ENCODE results near the gene INPP5D.

The INPP5D gene

GRCh38 chr2:233020454-233020853 is 39.7 kb upstream of the INPP5D start:
- no peak for TF ChIP-seq EZH2 (IDR thresholded peaks at IDR 0.05; ENCODE audit: borderline replicate concordance, low read length)
- TF ChIP-seq, protein P1, sequence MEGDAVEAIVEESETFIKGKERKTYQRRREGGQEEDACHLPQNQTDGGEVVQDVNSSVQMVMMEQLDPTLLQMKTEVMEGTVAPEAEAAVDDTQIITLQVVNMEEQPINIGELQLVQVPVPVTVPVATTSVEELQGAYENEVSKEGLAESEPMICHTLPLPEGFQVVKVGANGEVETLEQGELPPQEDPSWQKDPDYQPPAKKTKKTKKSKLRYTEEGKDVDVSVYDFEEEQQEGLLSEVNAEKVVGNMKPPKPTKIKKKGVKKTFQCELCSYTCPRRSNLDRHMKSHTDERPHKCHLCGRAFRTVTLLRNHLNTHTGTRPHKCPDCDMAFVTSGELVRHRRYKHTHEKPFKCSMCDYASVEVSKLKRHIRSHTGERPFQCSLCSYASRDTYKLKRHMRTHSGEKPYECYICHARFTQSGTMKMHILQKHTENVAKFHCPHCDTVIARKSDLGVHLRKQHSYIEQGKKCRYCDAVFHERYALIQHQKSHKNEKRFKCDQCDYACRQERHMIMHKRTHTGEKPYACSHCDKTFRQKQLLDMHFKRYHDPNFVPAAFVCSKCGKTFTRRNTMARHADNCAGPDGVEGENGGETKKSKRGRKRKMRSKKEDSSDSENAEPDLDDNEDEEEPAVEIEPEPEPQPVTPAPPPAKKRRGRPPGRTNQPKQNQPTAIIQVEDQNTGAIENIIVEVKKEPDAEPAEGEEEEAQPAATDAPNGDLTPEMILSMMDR (IDR thresholded peaks at IDR 0.05; ENCODE audit: low read length): no peak
- Histone ChIP-seq H3K9me3 (ENCODE audit: low read length) (no peaks in the 10 kb centered on the region), H3K79me2 (ENCODE audit: insufficient read depth, low read length) (no peaks in the 10 kb centered on the region), H3K9ac (ENCODE audit: low read length) (no peak overlapping the region), H3F3A (ENCODE audit: insufficient read depth, low read length) (no peaks in the 10 kb centered on the region), H3K4me1 (ENCODE audit: insufficient read depth, low read length, severe bottlenecking) (no peaks in the 10 kb centered on the region), H3K27me3 (ENCODE audit: insufficient read depth, low read length) (no peaks in the 10 kb centered on the region), H3K4me3 (ENCODE audit: low read depth, low read length, poor library complexity, severe bottlenecking) (no peak overlapping the region), H4K20me1 (ENCODE audit: insufficient read depth, low read length) (no peaks in the 10 kb centered on the region), H3K27ac (ENCODE audit: low read depth, low read length, poor library complexity, severe bottlenecking) (no peak overlapping the region), H3K4me2 (ENCODE audit: low read length) (no peak overlapping the region), H2AFZ (ENCODE audit: low read length) (no peak overlapping the region), H3K9me2 (ENCODE audit: low read depth, low read length) (no peaks in the 10 kb centered on the region), H3K36me3 (ENCODE audit: insufficient read depth, low read length) (no peaks in the 10 kb centered on the region)

DNA sequence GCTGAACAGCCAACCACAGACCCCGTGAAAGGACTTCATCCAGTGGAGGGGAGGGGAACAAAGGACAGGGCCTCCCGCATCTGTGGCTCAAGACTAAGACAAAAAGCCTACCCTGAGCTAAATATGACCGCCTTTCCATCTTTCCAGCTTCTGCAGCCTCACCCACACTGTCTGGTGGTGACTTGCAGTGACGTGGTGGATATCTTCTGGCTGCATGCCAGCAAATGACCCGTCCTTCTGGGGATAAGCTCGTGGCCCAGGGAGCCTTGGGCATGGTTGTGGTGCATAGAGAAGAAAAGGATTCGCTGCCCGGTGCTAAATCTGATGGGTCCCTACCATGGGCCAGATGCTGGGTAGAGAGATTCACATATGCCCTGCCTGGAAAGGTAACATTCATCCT is 38.4 kb upstream of the INPP5D start:
- Histone ChIP-seq H3F3A (ENCODE audit: insufficient read depth, low read length) (no peaks in the 10 kb centered on the region), H3K79me2 (ENCODE audit: insufficient read depth, low read length) (no peaks in the 10 kb centered on the region), H3K9me2 (ENCODE audit: low read depth, low read length) (no peaks in the 10 kb centered on the region), H3K9me3 (ENCODE audit: low read length) (no peaks in the 10 kb centered on the region), H2AFZ (ENCODE audit: low read length) (no peak overlapping the region), H3K4me2 (ENCODE audit: low read length) (no peak overlapping the region), H3K27me3 (ENCODE audit: insufficient read depth, low read length) (no peaks in the 10 kb centered on the region), H3K36me3 (ENCODE audit: insufficient read depth, low read length) (no peaks in the 10 kb centered on the region), H3K27ac (ENCODE audit: low read depth, low read length, poor library complexity, severe bottlenecking) (no peak overlapping the region), H3K4me1 (ENCODE audit: insufficient read depth, low read length, severe bottlenecking) (no peaks in the 10 kb centered on the region), H3K4me3 (ENCODE audit: low read depth, low read length, poor library complexity, severe bottlenecking) (no peak overlapping the region), H3K9ac (ENCODE audit: low read length) (no peak overlapping the region), H4K20me1 (ENCODE audit: insufficient read depth, low read length) (no peaks in the 10 kb centered on the region)
- TF ChIP-seq EZH2 (IDR thresholded peaks at IDR 0.05; ENCODE audit: borderline replicate concordance, low read length): no peak
- TF ChIP-seq, protein P1 (IDR thresholded peaks at IDR 0.05; ENCODE audit: low read length): no peak

GRCh38 chr2:233022561-233022960 is 37.6 kb upstream of the INPP5D start:
- TF ChIP-seq EZH2 (IDR thresholded peaks at IDR 0.05; ENCODE audit: borderline replicate concordance, low read length): no peak
- TF ChIP-seq, protein P1 (IDR thresholded peaks at IDR 0.05; ENCODE audit: low read length): no peak
- no peak overlapping the region for H3K9ac ChIP-seq (ENCODE audit: low read length)

More at GRCh38 chr2:233022561-233022960, 37.6 kb upstream of the INPP5D start:
- Histone ChIP-seq H3K4me2 (ENCODE audit: low read length) (no peak overlapping the region), H4K20me1 (ENCODE audit: insufficient read depth, low read length) (no peaks in the 10 kb centered on the region), H2AFZ (ENCODE audit: low read length) (no peak overlapping the region), H3K27me3 (ENCODE audit: insufficient read depth, low read length) (no peaks in the 10 kb centered on the region), H3K4me3 (ENCODE audit: low read depth, low read length, poor library complexity, severe bottlenecking) (no peak overlapping the region), H3K27ac (ENCODE audit: low read depth, low read length, poor library complexity, severe bottlenecking) (no peak overlapping the region), H3K9me2 (ENCODE audit: low read depth, low read length) (no peaks in the 10 kb centered on the region), H3K4me1 (ENCODE audit: insufficient read depth, low read length, severe bottlenecking) (no peaks in the 10 kb centered on the region), H3F3A (ENCODE audit: insufficient read depth, low read length) (no peaks in the 10 kb centered on the region), H3K9me3 (ENCODE audit: low read length) (no peaks in the 10 kb centered on the region), H3K36me3 (ENCODE audit: insufficient read depth, low read length) (no peaks in the 10 kb centered on the region), H3K79me2 (ENCODE audit: insufficient read depth, low read length) (no peaks in the 10 kb centered on the region)

All from OCI-LY1 (cell line).